GM15510 (cell line): ENCODE data around the gene SND1.

Experiments used
- POLR2A ChIP-seq: IDR thresholded peaks from 3 replicates; pipeline ENCODE4 v1.6.1; 2011; ENCODE audit warnings: borderline replicate concordance; ENCODE audit not compliant: insufficient read length; ENCODE audit errors: extremely low read depth

SND1 gene

DNA sequence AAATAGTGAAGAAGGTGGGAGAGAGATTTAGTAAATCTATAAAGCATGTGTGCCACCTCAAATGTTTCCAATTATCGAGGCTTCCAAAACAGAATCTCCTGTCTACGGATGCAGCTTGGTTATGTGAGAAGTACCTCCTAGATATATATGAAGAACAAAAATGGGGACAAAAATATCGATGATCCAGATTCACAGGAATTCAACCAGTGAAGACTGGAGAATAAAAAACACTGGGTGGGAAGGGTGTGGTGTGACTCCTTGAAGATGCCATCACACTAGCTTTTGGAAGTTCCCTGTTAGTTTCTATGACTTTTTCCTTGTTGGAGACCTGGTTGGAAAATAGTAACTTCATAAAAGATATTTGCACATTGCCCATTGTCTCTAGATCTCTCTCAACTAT, 226.8 kb downstream of the SND1 start:
- no peak for TF ChIP-seq POLR2A

DNA sequence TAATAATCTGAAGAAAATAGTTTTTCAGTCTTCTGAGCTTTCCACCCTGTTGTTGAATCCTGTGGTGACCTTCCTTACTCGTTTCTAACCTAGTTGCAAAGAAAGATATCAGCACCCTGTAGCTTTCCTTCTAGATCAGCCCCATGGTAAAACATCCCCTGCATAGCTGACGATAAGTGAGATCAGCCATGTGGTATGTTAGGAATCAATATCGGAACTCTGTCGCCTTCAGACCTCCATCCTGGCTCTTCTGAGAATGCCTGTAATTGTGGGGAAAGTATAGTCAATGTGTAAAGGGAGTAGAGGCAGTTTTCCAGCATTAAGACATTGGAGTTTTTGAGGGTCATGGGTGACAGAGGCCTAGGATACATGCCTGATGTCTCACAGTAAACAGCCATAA, 227.4 kb downstream of the SND1 start:
- no peak for TF ChIP-seq POLR2A

DNA sequence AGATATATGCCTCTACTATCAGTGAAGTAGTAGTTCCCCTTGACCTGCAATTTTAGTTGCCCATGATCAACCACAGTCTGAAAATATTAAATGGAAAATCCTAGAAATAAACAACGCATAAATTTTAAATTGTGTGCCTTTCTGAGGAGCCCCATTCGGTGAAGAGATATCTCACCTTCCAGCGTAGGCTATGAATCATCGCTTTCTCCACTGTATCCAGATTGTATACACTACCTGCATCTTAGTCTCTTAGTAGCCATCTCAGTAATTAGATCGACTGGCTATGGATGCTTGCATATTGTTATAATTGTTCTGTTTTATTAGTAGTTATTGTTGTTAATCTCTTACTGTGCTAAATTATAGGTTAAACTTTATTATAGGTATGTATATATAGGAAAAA, 227.9 kb downstream of the SND1 start:
- no peak for TF ChIP-seq POLR2A

DNA sequence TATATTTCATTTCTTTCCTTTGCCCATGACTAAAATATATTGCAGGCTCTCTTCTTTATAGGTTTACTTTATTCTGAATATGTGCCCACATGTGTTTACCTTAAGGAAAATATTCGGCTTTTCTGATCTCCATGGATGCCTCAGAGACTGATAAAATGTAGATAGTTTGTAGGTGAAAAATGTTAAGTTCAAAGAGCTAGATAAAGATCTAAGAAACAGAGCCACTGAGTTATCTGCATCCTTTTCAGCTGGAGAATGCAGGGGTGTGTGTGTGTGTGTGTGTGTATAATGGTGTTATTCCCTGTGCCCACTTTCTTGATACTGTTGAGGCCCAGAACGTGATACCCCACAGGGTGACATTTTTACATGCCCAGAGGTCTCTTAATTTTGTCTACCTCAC, 228.5 kb downstream of the SND1 start:
- TF ChIP-seq POLR2A: no peak

DNA sequence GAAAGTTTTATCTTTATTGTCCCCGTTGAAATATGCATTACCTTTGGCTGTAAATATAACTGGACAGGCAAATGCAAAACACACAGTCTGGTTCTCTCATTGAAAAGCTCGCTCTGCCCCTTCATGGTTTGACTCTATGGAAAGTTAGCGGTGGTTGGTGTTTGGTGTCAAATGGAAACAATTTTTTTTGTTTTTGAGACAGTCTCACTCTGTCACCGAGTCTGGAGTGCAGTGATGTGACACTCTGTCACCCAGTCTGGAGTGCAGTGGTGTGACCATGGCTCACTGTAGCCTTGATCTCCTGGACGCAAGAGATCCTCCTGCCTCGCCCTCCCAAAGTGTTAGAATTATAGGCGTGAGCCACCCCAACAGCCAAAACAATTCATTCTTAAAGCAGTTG, 229.6 kb downstream of the SND1 start:
- TF ChIP-seq POLR2A: no peak

DNA sequence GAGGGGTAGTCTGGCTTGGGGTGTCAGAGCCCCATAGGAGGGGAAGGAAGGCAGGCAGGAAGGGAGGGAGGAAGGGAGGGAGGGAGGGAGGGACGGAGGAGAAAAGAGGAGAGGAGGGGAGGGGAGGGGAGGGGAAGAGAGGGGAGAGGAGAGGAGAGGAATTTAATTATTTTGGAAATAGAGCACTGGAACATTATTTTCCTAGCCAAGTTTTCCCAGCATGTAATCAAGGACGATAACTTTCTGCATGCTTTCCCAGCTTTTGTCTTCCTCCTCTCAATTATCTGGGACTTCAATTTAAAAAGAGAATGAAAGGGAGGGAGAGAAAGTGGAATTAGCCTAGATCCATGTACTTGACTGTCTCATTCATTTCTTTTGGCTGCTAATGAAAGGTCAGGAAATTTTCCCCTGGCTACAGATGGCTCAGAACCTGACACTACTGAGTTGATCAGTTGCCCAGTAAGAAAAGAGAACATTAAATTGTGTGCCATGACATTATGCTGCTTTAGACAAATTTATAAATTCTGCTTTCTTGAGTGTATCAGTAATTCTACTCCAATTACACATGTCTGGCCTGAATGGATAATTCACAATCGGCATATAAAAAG, 230.4 kb downstream of the SND1 start:
- TF ChIP-seq POLR2A: no peak

DNA sequence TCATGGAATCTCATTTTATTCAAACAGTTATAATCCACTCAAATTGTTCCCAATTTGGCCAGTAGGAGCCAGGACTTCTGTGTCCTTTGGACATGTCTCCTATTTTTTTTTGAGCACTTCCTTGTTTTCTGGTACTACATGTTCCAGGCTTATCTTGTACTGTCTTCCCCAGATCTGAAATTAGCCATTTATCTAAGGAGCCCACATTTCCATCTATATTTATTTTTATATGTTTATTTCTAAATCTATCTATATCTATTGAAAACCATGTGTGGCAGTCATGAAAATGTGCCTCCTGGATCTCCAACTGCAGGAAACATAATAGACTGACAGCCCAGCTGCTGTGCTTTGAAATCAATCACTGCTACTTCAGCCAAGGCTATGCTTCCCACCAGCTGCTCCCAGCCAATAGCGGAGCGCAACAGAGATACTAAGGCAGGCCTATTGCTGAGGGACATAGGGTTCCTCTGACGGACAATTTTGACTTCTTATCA, 232.1 kb downstream of the SND1 start:
- TF ChIP-seq POLR2A: no peak

DNA sequence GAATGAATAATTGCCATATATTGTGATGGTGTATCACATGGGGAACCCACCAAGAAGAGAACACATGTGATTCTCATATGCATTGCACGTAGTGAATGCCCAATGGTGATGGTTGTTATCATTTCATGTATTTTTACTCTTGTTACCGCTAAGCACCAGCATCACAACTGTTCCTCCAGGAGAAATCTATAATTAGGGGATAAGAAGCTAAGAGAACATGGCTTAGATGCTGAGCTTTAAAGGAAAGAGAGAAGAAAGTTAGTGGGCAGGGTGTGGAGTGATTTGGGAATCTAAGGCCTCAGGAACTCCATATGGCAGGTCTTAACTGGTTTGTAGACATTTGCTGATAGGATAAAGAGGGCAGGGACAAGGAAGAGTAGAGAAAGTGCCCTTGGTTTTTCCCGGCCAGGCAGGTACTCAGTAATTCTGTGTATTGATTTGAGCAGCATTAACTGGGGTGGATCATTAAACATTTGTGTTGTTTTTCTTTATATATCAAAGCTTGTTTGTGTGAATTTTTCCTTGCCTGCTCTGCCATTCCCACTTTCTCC, 233.3 kb downstream of the SND1 start:
- no peak for TF ChIP-seq POLR2A

GRCh38 chr7:127885843-127886242, 233.8 kb downstream of the SND1 start:
- TF ChIP-seq POLR2A: no peak

GRCh38 chr7:127886248-127886647, 234.3 kb downstream of the SND1 start:
- TF ChIP-seq POLR2A: no peak

DNA sequence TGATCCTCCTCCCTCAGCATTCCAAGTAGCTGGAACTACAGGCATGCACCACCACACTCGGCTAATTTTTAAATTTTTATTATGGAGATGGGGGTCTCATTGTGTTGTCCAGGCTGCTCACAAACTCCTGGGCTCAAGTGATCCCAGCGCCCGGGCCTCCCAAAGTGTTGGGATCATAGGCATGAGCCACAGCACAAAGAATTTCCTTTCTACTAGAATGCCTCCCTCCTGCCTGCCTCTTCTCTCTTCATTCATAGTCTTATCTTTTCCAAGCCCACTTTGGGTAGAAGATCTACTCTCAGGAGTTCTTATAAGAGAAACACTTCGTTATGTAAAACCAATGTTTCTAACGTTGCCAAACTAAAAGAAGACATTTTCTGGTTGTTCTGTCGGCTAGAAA, 235.1 kb downstream of the SND1 start:
- no peak for TF ChIP-seq POLR2A

- no peak for TF ChIP-seq POLR2A
These were observed 235.6 kb downstream of the SND1 start for GRCh38 chr7:127887631-127888030.

DNA sequence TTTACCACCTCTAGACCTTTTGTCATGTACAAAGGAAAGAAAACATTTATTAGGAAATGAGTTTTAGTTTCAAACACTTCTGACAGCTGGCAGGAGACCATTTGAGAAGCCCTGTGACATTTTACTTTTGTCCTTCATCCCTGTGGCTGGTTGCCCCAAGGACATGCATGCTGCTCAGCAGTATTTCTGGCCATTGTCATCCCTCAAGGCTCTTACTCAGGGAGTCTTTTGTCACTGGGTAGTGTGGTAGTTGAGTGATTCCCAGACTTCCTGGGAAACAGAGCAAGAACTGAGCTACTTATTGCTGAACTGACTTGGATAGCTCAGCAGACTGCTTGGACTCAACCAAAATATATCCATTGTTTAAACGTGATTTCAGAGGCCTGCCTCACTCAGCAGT, 236.4 kb downstream of the SND1 start:
- no peak for TF ChIP-seq POLR2A

DNA sequence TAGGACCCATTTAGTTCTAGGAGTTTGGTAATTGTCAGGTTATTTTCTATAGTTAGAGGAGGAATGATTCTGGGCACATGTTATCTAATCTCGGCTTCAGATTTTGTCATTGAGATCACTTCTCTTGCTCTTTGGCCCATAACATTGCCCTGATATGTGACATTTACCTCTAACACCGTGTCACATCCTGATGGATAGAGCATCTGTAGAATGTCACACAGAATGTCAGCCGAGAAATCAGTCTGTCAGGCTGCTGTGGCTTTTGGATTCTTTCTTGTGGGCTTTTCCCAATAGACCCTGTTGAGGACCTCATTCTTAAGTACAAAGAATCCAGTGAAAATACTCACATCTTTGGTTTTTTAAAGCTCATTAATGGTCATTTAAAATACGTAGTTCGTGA, 236.8 kb downstream of the SND1 start:
- no peak for TF ChIP-seq POLR2A

- TF ChIP-seq POLR2A: no peak
These were observed 237.7 kb downstream of the SND1 start for GRCh38 chr7:127889677-127890076.

DNA sequence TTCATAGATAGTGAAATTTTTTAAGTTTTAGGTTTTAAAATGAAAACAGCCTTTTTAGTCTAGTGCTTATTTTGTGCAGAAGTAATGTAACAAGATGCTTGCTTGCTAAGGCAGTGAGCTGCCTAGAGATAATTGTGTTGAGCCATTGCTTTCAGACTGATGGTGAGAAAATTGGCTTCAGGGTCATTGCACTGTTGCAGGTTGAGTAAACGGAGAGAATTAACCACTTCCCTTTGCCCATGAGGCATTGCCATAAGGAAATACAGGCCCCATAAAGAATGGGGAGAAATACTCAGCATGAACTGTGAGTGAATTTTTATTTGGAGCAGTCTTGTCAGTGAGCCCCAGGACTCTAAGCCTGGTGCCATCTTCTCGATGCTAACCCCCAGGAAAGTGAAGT, 238.7 kb downstream of the SND1 start:
- no peak for TF ChIP-seq POLR2A
